ENCODE results near the gene CFAP61.

- no peak for TF ChIP-seq ZNF445 (CRISPR knock-in tag; IDR thresholded peaks at IDR 0.05; ENCODE audit: low read depth)
- no peak for TF ChIP-seq CTCF (IDR thresholded peaks at IDR 0.05 in 2 of 3, conservative IDR thresholded peaks at IDR 0.05 in 1 of 3; ENCODE audit: insufficient read depth in 2 of 3, low read depth in 1 of 3, low read length in 3 of 3)
- TF ChIP-seq ZFP30 (CRISPR knock-in tag; IDR thresholded peaks at IDR 0.05; ENCODE audit: borderline replicate concordance) = no peak
- no peak for TF ChIP-seq YY1 (IDR thresholded peaks at IDR 0.05; ENCODE audit: borderline replicate concordance in 1 of 3, control insufficient read depth in 1 of 3, extremely low read depth in 1 of 3, insufficient read depth in 3 of 3, insufficient read length in 1 of 3, insufficient replicate concordance in 2 of 3, low read depth in 1 of 3, low read length in 2 of 3)
- TF ChIP-seq ELK1 (CRISPR knock-in tag; IDR thresholded peaks at IDR 0.05) = no peak
- TF ChIP-seq ZNF146 (CRISPR knock-in tag; IDR thresholded peaks at IDR 0.05; ENCODE audit: unreplicated experiment) = no peak
- no peak for TF ChIP-seq BRD9 (IDR thresholded peaks at IDR 0.05; ENCODE audit: low read depth, partially characterized antibody)
- TF ChIP-seq SP2 (IDR thresholded peaks at IDR 0.05; ENCODE audit: extremely low read depth, low read depth, low read length, poor library complexity, severe bottlenecking) = no peak
- TF ChIP-seq ZNF232 (CRISPR knock-in tag; IDR thresholded peaks at IDR 0.05) = no peak
- no peak for TF ChIP-seq ETV5 (CRISPR knock-in tag; IDR thresholded peaks at IDR 0.05; ENCODE audit: low read depth)
Observed at GRCh38 chr20:20205862-20206236, 153.5 kb downstream of the CFAP61 start.
